Left ventricle myocardium superior (tissue), 1 donor: Measurements from ENCODE around the gene TMEM255B. TPM values are rescaled to one million over a fixed set of nuclear protein-coding genes. Genes with fewer than 3 reads are reported as not detected.

Experiments
- ATAC-seq: fragments of 200-7000 bp; cut with Tn5 transposase; one replicate; pipeline ENCODE4 v1.9.1; 2020; ENCODE audit warnings: mild to moderate bottlenecking, moderate library complexity
- DNase-seq: peaks from one replicate; pipeline ENCODE4 v3.0.0-alpha.2; 2020
- intact Hi-C: fragments of 100-400 bp; cut with micrococcal nuclease; formaldehyde crosslinking; loops from one replicate; pipeline ENCODE4 v1.11.0; 2022
- total RNA-seq: library from RNA; stranded (reverse); fragmentation: NEBNext Ultra II Directional; extraction: Animal tissue kit (Norgen Biotek cat#: 25700); gene quantifications from one replicate; pipeline ENCODE4 v1.2.1, GENCODE V29; 2021
- donor health status: DM: no; HTN: yes; CAD: no; lungs with severe emphysema.

Gene TMEM255B
- total RNA-seq, 1 donor from 2014 or later = 12.1 TPM

- ATAC-seq (no peak), DNase-seq (no peak)
- intact Hi-C loops = no loop called here
Measured at GRCh38 chr13:113849981-113850721, 91.1 kb downstream of the TMEM255B start.

- intact Hi-C loops = no loop called here
- DNase-seq (no peak), ATAC-seq (no peak)
Measured at GRCh38 chr13:113850722-113851479, 91.9 kb downstream of the TMEM255B start.

- ATAC-seq (no peak), DNase-seq (no peak)
- intact Hi-C loops = no loop called here
Measured at GRCh38 chr13:113851480-113851803, 92.4 kb downstream of the TMEM255B start.

GRCh38 chr13:113851826-113852535, 93.0 kb downstream of the TMEM255B start:
- no peak for ATAC-seq
- intact Hi-C loops = no loop called here
- DNase-seq = no peak

- intact Hi-C loops = no loop called here
- no peak for DNase-seq
- no peak for ATAC-seq
Measured at GRCh38 chr13:113852536-113853517, 93.8 kb downstream of the TMEM255B start.

GRCh38 chr13:113853518-113854237, 94.7 kb downstream of the TMEM255B start:
- DNase-seq (peak; percentile 48), ATAC-seq (peak; percentile 36)
- intact Hi-C loops = no loop called here

GRCh38 chr13:113854238-113855011, 95.4 kb downstream of the TMEM255B start:
- ATAC-seq = peak; percentile 60
- intact Hi-C loops = no loop called here
- peak; percentile 70 for DNase-seq

- ATAC-seq = peak; percentile 71
- peak; percentile 73 for DNase-seq
- intact Hi-C loops = no loop called here
Measured at GRCh38 chr13:113855012-113855921, 96.2 kb downstream of the TMEM255B start.

GRCh38 chr13:113855931-113856715, 97.1 kb downstream of the TMEM255B start:
- intact Hi-C loops = no loop called here
- DNase-seq = no peak
- ATAC-seq = no peak

- intact Hi-C loops = no loop called here
- ATAC-seq (peak; percentile 3), DNase-seq (peak; percentile 62)
Measured at GRCh38 chr13:113856716-113857065, 97.7 kb downstream of the TMEM255B start.

GRCh38 chr13:113857531-113858195, 98.6 kb downstream of the TMEM255B start:
- ATAC-seq (no peak), DNase-seq (no peak)
- intact Hi-C loops = no loop called here

- ATAC-seq (no peak), DNase-seq (no peak)
- intact Hi-C loops = no loop called here
Measured at GRCh38 chr13:113859311-113860050, 100.5 kb downstream of the TMEM255B start.

- DNase-seq (no peak), ATAC-seq (no peak)
- intact Hi-C loops = no loop called here
Measured at GRCh38 chr13:113860051-113860664, 101.1 kb downstream of the TMEM255B start.

GRCh38 chr13:113860665-113861432, 101.8 kb downstream of the TMEM255B start:
- no peak for DNase-seq
- intact Hi-C loops = no loop called here
- ATAC-seq = peak; percentile 3
